Stimulated activated CD4-positive, alpha-beta T cell treated with anti-CD3 and anti-CD28 coated beads, Interleukin-1b, Interleukin-23, amount 100 ng/mL, for 24 hours (primary cell): ENCODE results near the gene SLC24A1.
"Not testable (repeated sequence)": the region's sequence is repeated elsewhere in the genome, so short reads cannot be mapped to it uniquely, and the experiment has no call there.

Source experiments
- DNase-seq, 4 experiments: peaks; one replicate each; pipeline ENCODE4 v3.0.0-alpha.2; 2020; ENCODE audit warnings: low read depth in 4 of 4, low spot score in 1 of 4

SLC24A1 gene

GRCh38 chr15:65621638-65622037 is at the start of gene SLC24A1:
SLC24A1 (plus strand) TSS chr15:65621938; CDS start chr15:65624081, 2,143 bp downstream.
- no peak for DNase-seq

- DNase-seq: no peak
Observed at GRCh38 chr15:65571971-65572370, 49.8 kb upstream of the SLC24A1 start.

GRCh38 chr15:65576664-65577063 is 45.1 kb upstream of the SLC24A1 start:
- no peak for DNase-seq

GRCh38 chr15:65577129-65577996 is 44.4 kb upstream of the SLC24A1 start:
- no peak for DNase-seq

GRCh38 chr15:65578904-65579728 is 42.6 kb upstream of the SLC24A1 start:
- no peak for DNase-seq

GRCh38 chr15:65579762-65580161 is 42.0 kb upstream of the SLC24A1 start:
- DNase-seq: no peak

GRCh38 chr15:65580287-65580686 is 41.5 kb upstream of the SLC24A1 start:
- no peak for DNase-seq

GRCh38 chr15:65583701-65584100 is 38.0 kb upstream of the SLC24A1 start:
- no peak for DNase-seq

- DNase-seq: no peak
Observed at GRCh38 chr15:65584241-65584640, 37.5 kb upstream of the SLC24A1 start.

GRCh38 chr15:65587094-65587493 is 34.6 kb upstream of the SLC24A1 start:
- DNase-seq: no peak

GRCh38 chr15:65595960-65596359 is 25.8 kb upstream of the SLC24A1 start:
- no peak for DNase-seq

- no peak for DNase-seq
Observed at GRCh38 chr15:65598468-65598867, 23.3 kb upstream of the SLC24A1 start.

- DNase-seq: no peak
Observed at GRCh38 chr15:65599677-65600076, 22.1 kb upstream of the SLC24A1 start.

- no peak for DNase-seq
Observed at GRCh38 chr15:65603134-65603533, 18.6 kb upstream of the SLC24A1 start.

- DNase-seq: no peak
Observed at GRCh38 chr15:65603559-65603958, 18.2 kb upstream of the SLC24A1 start.

- DNase-seq: peak; percentile 91 to 98 (median 94)
Observed at GRCh38 chr15:65610871-65611718, 10.6 kb upstream of the SLC24A1 start, which contains the start of gene INTS14. INTS14 (minus strand) TSS chr15:65611131; CDS start chr15:65607380, 3,751 bp downstream.

- no peak for DNase-seq
Observed at GRCh38 chr15:65611888-65612615, 9.7 kb upstream of the SLC24A1 start.

- DNase-seq: no peak
Observed at GRCh38 chr15:65612616-65612946, 9.2 kb upstream of the SLC24A1 start.

- no peak for DNase-seq
Observed at GRCh38 chr15:65612949-65613744, 8.6 kb upstream of the SLC24A1 start.

- DNase-seq: not testable (repeated sequence)
Observed at GRCh38 chr15:65615887-65616286, 5.9 kb upstream of the SLC24A1 start.
